Fibroblast of peridontal ligament (primary cell): Measurements from ENCODE around the gene CSRP3.
"Not testable (repeated sequence)": the region's sequence is repeated elsewhere in the genome, so short reads cannot be mapped to it uniquely, and the experiment has no call there.

ENCODE experiments used
- DNase-seq: peaks from one replicate; pipeline ENCODE4 v3.0.0-alpha.2; 2010; ENCODE audit errors: extremely low read depth

Gene CSRP3

DNA sequence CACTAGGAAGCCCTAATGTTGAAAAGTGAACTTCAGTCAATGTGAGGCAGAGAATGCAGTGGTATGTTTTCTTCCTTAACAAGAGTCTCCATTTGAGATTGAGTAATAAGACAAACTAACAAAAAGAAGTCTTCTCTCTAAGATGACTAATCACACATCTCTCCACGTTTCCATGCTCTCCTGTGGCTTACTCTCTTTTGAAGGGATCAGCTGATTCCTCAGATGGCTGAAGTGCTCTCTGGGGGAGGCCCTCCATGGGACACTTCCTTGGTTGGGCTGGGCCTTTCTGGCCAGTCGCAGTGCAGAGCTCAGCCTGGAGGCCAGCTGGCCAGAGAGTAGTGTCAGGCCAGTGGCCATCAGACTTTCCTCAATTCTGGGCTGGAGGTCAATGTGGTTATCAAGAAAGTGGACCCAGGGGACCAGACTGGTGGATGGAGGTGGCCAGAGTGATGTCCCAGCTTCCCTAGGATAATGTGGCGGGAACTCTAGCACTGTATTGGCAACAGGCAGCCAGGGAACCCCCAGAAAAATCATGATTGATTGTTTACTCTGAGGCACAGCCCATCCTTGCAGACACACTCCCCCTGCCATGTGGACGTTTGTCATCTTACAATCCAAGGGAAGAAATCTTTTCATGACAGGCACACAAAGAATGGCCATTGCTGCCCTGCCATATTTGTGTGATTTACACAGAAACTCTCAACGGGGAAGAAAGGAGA is 14.5 kb downstream of the CSRP3 start:
- DNase-seq = peak; percentile 36

DNA sequence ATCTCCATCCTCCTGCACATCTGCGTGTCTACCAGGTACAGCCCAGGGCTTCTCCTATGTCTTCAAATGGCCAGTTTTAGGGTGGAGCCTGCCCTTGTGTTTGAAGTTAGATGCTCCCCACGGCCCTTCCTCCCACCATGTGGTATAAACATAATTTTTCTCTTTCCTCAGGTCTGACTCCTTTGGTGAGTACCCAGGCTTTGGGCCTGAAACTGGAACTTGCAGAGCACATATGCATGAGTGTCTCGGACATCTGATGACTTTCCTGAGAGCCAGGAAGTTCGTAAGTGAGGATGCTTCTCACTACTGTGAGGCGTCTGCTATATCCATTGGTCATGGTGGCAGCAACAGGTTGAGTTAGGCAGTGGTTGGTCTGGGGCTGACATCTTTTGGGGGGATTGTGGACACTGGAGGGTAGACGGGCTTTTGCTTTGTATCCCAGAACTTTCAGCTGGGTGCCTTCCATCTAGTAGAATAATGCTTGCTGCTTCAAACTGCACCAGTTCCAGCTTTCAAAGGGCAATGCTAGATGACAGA is 16.2 kb downstream of the CSRP3 start:
- DNase-seq = no peak

DNA sequence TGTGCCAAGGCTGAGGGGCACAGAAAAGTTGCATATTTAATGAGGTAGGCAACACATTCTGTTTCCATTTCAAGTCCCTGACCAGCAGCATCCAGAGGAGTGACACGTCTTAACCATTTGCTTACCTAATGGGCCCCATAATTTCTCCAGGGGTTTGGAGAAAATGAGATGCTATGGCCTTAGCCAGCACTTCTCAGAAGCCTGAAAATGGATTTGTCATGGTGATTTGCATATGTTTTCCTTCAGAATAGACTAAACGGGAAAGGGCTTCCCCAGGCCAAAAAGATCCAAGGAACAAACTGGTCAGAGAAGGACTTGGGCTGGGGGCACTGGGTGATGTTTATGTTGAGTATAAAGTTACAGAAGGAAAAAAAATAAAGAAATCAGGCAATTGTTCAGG is 16.7 kb downstream of the CSRP3 start:
- no peak for DNase-seq

DNA sequence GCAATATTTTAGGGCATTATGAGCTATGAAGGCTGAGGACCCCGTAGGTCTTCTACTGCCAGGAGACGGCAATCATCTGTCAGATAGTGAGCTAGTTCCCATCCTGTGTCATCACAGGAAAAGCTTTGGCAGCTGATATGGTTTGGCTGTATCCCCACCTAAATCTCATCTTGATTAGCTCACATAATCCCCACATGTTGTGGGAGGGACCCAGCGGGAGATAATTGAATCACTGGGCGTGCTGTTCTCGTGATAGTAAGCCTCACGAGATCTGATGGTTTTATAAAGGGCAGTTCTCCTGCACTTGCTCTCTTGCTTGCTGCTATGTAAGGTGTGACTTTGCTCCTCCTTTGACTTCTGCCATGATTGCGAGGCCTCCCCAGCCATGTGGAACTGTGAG is 18.1 kb downstream of the CSRP3 start:
- no peak for DNase-seq

DNA sequence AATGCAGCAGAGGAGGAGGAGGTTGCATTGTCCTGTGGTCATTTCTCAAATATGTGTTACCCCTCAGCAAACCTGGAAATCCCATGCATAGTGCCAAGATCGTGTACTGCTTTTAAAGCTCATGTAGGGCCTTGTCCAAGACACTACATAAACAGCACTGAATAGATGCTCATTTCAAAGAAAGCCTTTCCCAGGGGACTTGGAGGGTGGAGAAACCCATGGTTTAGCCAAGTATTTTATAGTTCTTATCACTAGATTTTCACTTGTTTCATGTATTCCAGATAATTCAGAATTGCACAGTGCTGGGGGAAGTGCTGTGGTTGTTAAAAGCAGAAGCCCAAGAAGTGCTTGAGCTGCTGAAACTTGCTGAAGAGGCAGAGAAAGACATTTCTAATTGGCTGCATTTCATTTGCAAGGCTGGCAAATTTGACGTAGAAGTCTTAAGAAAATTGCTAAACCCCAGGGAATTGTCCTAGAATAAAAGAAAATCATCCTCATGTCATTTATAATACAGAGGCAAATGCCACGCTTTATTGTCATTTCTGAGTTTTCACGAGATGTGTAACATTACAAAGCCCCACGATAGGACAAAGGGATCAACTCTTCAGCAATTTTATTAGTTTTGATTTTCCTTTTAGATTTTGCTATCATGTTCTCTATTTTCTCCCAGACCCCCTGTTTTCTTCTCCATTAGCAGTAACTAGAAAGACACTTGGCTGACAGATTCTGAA is 20.1 kb downstream of the CSRP3 start:
- DNase-seq = no peak

DNA sequence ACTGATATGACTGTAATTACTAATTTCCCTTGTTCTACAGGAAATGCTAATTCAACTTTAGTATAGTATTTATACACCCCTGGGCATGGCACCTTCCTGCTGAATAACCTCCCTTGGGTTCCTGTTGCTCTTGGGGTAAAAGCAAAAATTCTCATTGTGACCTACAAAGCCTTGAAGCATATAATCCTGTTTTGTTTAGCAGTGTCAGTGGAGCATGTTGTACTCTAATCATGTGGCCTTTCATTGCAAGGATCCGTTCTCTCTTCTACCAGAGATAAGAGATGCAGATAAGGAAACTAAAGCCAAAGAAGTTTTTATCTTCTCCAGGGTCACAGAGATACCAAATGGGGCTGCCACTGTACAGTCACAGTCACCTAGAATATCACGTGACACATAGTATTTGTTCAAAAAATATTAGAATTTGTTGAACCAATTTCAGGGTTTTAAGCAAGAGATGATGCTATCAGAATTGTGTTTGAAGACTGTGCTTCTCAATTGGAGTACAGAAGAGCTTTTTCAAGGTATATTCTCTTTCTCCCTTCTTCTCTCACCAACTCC is 25.1 kb downstream of the CSRP3 start:
- no peak for DNase-seq

DNA sequence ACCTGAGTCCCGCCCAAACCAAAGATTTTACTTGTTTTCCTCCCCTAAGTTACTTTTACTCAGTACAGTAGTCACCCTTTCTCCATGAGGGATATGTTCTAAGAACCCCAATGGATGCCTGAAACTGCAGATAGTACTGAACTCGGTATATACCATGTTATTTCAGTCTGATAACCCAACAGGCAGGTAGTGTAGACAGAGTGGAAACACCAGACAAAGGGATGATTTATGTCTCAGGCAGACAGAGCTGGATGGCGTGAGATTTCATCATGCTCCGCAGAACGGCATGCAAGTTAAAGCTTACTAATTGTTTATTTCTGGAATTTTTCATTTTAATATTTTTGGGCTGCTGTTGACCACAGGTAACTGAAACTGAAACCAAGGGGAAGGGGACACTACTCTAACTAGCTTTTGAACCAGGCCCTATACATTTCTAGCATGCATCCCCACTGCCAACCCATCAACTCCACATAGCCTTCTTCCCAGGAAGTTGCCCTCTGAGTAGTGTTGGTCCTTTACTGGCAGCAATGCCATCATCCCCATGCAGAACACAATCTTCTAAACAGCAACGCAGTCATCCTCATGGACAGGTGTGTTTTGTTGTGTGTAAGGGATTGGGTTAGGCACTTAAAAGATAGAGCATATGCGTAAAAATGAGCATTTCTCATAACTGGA is 27.7 kb downstream of the CSRP3 start:
- DNase-seq = no peak

DNA sequence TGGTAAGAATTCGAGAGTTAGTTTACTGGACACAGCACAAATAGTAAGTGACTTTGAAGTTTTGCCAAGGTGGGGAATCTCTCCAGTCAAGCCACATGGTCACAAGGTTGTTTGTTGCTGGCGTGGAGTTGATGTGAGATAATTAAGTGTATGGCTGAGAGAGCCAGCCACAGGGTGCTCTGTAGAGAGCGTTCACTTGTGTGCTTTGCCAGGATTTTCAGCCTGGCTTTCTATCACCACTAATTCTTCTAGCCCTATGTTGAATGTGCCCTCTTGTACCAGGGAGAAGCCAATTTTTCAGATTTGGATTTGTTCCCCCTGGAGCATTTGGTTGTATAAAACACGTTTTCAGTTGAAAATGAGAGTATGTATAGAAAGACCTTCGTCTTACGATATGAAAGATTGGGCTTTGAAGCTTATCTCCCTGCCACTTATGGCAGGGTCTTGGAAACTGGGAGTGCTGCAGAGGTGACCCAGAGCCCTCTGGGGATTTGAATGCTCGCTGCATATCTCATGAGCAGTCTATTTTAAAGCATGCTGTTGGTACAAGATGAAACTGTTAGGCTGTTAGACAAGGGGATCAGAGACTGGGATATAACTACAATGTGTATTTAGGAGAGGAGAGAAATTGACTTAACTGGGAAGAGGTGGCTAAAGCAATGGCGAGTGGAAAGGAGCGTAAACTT is 28.6 kb downstream of the CSRP3 start:
- DNase-seq = no peak

DNA sequence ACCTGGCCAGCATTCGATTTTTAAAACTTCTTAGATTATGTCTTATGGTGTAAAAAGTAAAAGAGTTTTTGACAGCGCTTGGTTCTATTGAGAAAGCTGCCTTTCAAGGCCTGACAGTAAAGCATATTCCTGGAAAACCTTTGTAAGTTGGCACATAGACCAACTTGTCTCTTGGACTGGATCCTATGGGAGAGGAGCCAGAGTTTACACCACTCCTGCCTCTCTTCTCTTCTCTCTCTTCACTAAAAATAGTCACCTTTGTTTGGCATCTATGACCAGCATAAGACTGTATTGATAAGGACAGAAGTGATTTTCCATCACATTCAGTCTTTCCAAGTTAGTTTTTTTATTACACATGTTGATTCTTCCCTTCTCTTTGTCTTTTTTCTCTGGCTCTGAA is 33.7 kb downstream of the CSRP3 start:
- DNase-seq = no peak

DNA sequence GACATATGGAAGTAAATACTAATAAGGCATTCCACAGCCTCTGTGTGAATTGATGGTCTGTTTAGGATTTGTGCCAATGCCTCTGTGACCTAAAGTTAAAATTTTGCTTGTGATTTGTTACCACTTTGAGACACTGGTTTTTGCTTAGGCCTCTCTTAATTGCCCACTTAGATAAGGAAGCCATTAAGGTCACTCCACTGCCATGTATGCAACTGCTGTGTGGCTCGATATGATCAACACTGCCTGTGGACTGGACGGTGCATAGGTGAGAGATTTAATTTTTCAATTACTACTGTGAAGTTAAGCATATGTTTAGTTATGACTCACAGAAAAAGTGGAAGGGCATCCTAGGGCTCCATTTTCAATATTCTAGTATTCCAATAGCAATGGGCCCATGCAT is 36.9 kb downstream of the CSRP3 start:
- DNase-seq = no peak

DNA sequence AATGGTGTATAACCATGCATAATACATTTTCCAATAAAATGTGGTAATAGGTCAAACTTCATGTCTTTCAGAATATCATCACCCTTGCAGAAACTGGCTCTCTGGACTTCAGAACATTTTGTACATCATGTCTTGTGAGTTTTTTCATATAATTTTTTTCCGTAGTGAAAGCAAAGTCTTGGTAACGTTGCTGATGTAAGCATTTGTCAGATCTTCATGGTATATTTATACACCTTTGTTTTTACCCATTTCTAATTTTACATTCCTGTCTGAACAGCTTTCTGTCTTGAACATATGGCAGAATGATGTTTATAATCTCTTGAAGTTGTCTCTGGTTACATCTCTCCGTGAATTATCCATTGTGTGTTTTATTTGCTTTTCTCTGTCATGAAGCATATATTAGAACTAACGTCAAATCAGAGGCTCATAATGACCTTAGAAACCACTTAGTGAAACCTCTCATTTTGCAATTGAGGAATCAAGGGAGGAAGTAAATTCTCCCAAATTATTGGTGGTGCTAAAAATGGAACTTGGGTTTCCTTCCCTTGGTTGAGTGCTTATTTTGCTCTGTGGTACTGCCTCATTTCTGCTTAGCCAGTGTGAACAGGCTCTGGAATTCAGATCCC is 37.4 kb downstream of the CSRP3 start:
- no peak for DNase-seq

DNA sequence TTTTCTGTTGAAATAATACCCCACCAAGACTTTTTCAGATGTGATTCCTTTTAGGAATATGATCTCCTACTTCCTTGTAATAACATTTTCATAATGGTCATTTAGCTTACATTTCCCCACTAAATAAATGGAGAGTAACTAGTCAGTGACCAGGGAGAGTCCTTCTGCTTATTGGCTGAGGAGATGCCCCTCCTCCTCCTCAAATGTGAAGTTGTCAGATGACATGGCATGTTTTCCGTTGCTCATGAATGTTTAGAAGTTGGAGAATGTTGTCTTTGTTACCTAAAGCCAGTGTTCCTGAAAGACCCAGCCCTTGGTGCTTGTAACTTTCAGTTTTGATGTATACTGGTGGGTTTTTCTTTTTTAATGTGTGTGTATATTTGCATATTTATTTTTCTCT is 38.2 kb downstream of the CSRP3 start:
- peak; percentile 2 for DNase-seq

DNA sequence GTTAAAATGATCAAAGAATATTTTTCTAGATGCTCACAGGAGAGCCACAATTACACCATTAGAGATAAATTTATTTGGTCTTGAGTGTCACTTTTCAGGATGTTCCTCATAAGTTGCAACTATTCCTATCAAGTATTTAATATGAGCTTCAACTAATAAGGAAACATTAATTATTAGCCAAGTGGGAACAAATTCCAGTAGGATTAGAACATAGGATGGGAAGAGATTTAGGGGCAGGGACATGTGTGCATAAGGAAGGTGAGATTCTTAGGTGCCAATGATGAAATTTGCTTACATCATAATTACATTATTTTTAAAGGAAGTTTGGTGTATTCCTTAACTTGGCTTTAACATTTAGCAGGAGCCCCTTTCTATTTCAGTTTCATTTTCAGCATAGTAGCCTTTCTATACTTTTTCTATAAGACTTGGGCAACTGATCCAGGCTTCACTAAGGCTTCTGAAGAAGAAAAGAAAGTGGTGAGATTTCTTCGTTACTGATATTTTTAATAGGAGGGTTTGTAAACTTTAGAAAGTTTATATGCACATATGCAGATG is 38.8 kb downstream of the CSRP3 start:
- DNase-seq = no peak

DNA sequence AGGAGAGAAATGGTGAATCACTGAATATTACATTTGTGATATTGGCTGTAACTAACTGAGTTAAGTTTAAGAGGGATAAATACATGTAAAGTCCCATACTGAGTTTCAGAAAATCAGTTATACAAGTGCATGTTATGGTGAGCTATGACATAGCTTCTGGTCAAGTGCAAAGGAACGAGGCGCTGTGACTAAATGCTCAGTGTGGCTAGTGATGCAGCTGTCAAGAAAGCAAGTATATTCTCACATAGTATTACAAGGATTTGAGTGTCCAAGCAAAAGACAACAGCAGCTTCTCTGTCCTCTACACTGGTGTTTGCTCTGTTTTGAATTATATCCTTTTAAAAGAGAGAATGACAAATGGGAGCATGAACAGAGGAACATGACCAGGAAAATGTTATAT is 40.1 kb downstream of the CSRP3 start:
- no peak for DNase-seq

DNA sequence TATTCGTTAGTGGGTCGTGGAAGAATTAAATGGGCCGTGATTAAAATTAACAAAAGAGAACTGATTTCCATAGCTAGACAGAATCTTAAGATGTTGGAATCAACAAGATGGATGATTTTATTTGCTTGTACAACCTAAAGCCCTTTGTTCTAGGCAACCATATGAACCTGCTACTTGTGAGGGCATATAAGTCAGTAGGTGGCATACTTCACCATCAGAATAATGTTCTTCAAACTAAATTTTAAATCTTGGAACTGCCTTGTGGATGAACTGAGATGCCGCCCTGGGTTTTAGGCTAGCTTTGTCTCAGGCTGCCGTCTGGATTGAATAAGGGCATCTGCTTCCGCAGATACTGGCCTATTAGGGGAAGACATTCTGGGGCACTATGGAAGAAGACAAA is 40.9 kb downstream of the CSRP3 start:
- peak; percentile 16 for DNase-seq

DNA sequence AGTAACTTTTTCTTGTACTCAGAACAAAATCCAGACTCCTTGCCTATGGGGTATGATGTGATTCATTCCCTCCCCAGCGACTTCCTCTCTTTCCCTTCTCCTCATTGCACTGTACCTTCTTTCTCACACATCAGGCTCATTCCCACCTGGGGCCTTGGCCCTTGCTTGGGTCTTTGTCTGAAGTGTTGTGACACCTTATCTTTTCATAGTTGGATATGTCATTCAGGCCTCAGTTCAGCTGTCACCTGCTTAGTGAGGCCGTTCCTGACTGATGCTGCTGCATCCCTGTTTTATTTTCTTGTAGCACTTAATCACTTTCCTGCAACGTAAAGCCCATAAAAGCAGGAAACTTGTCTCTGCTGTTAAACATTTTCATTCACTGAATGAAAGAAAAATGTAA is 44.9 kb downstream of the CSRP3 start:
- no peak for DNase-seq

DNA sequence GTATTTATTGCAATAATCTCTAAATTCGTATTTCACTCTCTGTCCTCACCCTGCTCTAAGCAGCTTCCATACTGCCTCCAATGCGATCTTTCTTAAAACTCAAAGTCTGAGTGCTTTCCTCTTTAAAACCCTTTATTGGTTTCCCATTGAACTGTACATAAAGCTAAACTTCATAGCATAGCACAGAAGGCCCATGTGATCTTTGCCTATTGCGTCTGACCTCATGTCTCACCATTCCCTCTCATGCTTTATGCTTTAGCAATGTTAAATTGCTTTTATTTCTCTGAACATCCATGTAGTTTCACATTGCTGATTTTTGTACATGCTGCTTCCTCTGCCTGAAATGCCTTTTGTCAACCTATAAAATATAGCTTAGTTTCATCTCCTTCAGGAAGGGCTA is 56.5 kb downstream of the CSRP3 start:
- no peak for DNase-seq

DNA sequence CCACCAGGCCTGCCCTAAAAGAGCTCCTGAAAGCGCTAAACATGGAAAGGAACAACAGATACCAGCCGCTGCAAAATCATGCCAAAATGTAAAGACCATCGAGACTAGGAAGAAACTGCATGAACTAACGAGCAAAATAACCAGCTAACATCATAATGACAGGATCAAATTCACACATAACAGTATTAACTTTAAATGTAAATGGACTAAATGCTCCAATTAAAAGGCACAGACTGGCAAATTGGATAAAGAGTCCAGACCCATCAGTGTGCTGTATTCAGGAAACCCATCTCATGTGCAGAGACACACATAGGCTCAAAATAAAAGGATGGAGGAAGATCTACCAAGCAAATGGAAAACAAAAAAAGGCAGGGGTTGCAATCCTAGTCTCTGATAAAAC is 64.9 kb downstream of the CSRP3 start:
- DNase-seq = not testable (repeated sequence)

DNA sequence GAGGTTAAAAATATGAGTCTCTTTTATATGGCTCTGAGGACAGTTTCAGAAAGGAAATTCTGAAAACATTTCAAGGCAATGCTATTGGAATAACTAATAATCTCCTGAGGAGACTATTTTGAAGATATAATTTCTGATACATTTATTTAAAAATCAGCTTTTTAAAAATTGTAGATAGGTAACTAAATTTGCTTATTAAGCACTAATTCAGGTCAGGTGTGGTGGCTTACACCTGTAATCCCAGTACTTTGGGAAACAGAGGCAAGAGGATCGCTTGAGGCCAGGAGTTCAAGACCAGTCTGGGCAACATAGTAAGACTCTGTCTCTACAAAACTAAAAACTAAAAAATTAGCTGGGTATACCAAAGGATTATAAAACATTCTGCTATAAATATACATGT is 67.8 kb downstream of the CSRP3 start:
- no peak for DNase-seq
